Activated CD4-positive, alpha-beta T cell treated with anti-CD3 and anti-CD28 coated beads for 1 hour (primary cell): ENCODE data around the gene ST3GAL4.
"Not testable (repeated sequence)": the region's sequence is repeated elsewhere in the genome, so short reads cannot be mapped to it uniquely, and the experiment has no call there.

Experiments used
- DNase-seq: peaks from one replicate; pipeline ENCODE4 v3.0.0-alpha.2; 2020

Gene ST3GAL4

GRCh38 chr11:126391286-126391954 lies 35.9 kb downstream of the ST3GAL4 start:
- DNase-seq, result no peak

- DNase-seq, result no peak
Observed at GRCh38 chr11:126391970-126392632, 36.6 kb downstream of the ST3GAL4 start.

- no peak for DNase-seq
Observed at GRCh38 chr11:126392633-126393013, 37.1 kb downstream of the ST3GAL4 start.

DNA sequence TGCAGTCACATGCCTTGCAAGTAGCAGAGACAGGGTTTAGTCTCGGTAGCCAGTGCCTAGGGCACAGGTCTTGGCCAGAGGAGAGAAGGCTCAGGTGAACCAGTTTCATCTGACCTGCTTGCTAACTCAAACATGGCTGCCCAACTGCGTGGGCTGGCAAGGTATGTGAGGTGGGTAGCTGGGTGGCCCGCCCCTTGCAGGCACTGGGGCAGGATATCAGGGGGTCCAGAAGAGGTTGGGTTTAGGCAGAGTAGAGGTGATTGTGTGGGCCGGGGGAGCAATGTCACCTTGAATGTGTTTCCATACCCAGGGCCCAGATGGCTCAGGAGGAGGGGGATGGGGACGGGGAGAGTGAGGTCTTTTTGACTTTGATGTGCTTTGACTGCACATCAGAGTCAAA lies 37.7 kb downstream of the ST3GAL4 start:
- no peak for DNase-seq

DNA sequence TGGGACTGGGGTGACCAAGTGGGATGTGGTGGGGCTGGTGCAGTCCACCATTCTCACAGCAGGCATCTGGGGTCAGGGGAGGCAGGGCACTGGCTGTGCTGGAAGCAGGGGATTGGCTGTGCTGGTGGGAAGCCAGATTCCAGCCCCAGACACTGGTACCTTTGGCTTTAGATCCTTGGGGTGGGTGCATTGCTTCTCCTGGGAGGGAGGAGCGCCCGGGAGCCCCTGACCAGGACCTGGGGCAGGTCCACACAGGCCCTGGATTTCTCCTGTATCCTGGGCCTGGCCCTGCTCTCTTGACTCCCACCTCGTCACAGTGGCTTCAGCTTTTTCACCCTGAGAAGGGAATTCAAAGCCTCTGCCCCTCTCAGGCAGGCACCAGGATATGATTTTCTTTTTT lies 38.5 kb downstream of the ST3GAL4 start:
- DNase-seq, result no peak

DNA sequence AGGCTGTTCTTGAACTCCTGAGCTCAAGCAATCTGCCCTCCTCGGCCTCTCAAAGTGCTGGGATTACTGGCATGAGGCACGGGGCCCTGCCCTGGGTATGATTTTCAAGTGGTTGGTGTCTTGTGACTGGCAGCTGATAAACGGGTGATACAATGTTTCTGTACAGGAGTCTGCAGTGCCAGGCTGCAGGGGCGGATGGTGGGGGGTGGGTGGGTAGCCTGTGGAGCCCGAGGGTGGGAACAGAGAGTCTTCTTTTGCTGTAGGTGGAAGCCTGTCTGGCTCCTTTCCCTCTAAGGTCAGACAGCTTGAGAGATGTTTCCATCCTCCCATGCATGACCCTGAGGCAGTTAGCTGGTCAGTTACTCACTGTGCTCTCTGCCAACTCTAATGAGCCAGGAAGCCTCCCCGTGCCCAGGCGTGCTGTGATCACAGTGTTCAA lies 39.2 kb downstream of the ST3GAL4 start:
- DNase-seq, result not testable (repeated sequence)

- not testable (repeated sequence) for DNase-seq
Observed at GRCh38 chr11:126395784-126396183, 40.3 kb downstream of the ST3GAL4 start.

DNA sequence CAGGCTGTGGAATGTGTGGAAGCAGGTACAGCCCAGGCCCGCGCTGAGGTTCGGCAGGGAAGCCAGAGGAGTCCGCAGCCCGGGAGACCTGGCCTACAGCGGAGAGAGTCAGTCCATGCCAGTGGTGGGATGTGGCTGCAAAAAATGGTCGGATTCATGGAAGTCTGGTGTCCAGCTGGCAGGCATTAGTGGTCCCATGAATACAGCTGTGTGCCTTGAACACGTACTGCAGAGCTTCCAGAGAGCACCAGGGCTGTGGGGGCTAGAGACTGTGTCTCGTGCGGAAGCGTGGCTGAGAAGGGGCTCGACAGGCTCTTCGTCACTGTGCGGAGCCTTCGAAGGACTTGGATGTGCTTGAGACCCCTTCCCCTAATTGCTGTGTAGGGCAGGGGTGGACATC lies 40.8 kb downstream of the ST3GAL4 start:
- DNase-seq, result not testable (repeated sequence)

GRCh38 chr11:126396965-126397364 lies 41.5 kb downstream of the ST3GAL4 start:
- no peak for DNase-seq

DNA sequence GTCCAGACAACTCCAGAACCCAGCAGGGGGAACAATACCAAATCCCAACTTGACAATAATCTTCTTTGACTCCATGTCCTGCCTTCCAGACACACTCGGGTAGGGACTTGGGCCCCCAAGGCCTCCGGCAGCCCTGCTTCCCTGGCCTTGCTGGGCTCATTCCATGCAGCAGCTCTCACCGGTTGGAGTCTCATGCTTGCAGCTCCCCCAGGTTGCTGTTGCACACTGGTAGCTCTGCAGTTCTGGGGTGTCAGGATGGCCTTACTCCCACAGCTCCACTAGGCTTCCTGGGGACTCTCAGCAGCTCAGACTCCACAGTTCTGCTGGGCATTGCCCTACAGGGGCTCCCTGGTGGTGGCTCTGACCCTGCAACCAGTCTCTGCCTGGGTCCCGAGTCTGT lies 42.8 kb downstream of the ST3GAL4 start:
- DNase-seq, result no peak

- no peak for DNase-seq
Observed at GRCh38 chr11:126398721-126399120, 43.2 kb downstream of the ST3GAL4 start.

- no peak for DNase-seq
Observed at GRCh38 chr11:126400019-126400418, 44.5 kb downstream of the ST3GAL4 start.

- no peak for DNase-seq
Observed at GRCh38 chr11:126400479-126400878, 45.0 kb downstream of the ST3GAL4 start.

DNA sequence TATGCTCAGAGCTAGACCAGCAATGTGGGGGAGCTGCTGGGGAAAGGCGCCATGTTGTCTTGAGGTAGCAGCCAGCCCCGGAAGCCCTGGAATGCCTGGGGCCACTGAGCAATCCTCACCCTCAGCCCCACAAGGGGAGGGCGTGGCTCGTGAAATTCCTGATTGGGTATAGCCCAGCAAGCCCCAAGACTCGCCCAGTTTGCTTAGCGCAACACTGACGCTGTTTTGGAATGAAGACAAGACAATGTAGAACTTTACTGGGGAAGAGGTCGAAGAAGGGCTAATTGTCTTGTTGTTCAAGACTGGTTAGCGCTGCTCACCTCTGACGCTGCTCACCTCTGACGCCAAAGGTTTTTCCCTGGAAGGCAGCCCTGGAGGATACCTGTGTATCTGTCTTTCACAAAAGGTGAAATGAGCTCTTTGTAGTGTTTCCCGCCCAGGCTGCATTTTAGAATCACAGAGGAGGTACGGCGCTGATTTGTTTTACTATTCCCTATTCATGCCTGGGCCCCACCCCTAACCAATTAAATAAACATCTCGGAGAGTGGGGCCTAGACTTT lies 47.6 kb downstream of the ST3GAL4 start:
- no peak for DNase-seq

- no peak for DNase-seq
Observed at GRCh38 chr11:126403658-126404057, 48.2 kb downstream of the ST3GAL4 start.

DNA sequence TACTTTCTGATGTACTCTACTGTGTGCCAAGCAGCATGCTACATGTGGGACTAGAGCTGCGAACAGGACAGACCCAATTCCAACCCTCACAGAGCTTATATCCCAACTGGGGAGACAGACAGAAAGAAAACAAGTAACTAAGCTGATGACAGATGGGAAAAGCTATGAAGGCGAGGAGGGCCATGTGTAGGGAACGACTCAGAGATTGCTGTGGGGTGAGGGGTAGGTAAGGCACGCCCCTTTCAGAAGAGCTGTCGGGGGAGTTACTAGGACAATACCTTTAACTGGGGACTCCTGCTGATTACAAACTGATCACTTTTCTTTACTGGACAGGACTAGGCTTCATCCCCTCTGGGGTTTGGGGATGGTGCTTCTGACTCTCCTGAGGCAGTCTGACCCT lies 48.9 kb downstream of the ST3GAL4 start:
- DNase-seq, result no peak

GRCh38 chr11:126405374-126405773 lies 49.9 kb downstream of the ST3GAL4 start:
- no peak for DNase-seq

- no peak for DNase-seq
Observed at GRCh38 chr11:126405906-126406305, 50.4 kb downstream of the ST3GAL4 start.

DNA sequence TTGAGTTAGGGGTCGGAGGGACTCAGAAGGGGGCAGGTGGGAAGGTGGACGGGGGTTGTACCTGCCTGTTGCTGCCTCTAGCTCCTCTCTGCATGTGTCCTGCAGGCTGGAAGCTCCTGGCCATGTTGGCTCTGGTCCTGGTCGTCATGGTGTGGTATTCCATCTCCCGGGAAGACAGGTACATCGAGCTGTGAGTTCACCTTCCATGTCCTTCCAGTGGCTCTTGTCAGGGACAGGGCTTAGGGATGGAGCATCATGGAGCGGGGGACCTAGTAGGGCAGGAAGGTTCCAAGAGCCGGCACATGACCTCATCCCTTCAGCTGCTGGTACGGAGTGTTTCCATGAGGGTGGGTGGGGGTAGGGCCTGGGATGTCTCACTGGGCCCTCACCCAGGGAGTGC lies 50.9 kb downstream of the ST3GAL4 start:
- no peak for DNase-seq

DNA sequence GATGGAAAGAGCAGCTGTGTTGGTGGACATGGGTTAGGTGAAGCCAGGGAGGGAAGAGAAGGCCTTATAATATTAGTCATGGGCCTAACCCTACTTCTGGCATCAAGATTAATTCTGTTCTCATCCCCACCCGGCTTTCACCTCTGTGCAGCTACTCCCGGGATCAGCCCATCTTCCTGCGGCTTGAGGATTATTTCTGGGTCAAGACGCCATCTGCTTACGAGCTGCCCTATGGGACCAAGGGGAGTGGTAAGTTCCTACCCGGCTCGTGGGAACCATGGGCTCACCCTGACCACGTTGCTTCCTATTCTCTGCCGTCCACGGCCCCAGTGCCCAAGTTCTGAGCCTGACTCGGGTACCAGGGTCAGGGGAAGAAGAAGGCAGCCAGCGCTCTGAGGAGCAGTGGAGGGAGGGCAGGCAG lies 51.6 kb downstream of the ST3GAL4 start:
- DNase-seq, result no peak

GRCh38 chr11:126407682-126408288 lies 52.3 kb downstream of the ST3GAL4 start:
- no peak for DNase-seq

GRCh38 chr11:126408496-126408895 lies 53.0 kb downstream of the ST3GAL4 start:
- no peak for DNase-seq

- no peak for DNase-seq
Observed at GRCh38 chr11:126408901-126409619, 53.6 kb downstream of the ST3GAL4 start.
